Left lung (tissue), 10 donors: ENCODE measurements around the gene POTEJ. TPM values are rescaled to one million over a fixed set of nuclear protein-coding genes. Genes with fewer than 3 reads are reported as not detected.
A peak's percentile ranks its signal among the peaks of the same experiment; 100 is the strongest.
"Not testable (repeated sequence)": the region's sequence is repeated elsewhere in the genome, so short reads cannot be mapped to it uniquely, and the experiment has no call there.

Experiments used
- ATAC-seq: fragments of 200-7000 bp; cut with Tn5 transposase; one replicate; pipeline ENCODE4 v1.9.1; 2020; ENCODE audit warnings: moderate library complexity
- DNase-seq, 4 donors: peaks; one replicate each; pipeline ENCODE4 v3.0.0-alpha.2; 2013 to 2020
- H3K27ac ChIP-seq, 2 donors: fragments of 200-600 bp; sonication (generic) in 1 of 2; one replicate each; pipeline versions ENCODE4 v1.5.0 to v1.8.0; 2020 to 2021
- H3K27me3 ChIP-seq, 2 donors: fragments of 200-600 bp; sonication (generic) in 1 of 2; one replicate each; pipeline versions ENCODE4 v1.5.0 to v1.8.0; 2020 to 2021
- H3K36me3 ChIP-seq, 2 donors: fragments of 200-600 bp; sonication (generic) in 1 of 2; one replicate each; pipeline versions ENCODE4 v1.5.0 to v1.8.0; 2020 to 2021
- H3K4me1 ChIP-seq, 2 donors: fragments of 200-600 bp; one replicate each; pipeline ENCODE4 v1.8.0; 2021
- H3K4me3 ChIP-seq, 2 donors: fragments of 200-600 bp; sonication (generic) in 1 of 2; one replicate each; pipeline versions ENCODE4 v1.5.0 to v1.8.0; 2020 to 2021; ENCODE audit warnings: mild to moderate bottlenecking in 1 of 2
- H3K9me3 ChIP-seq, 2 donors: fragments of 200-600 bp; sonication (generic) in 1 of 2; one replicate each; pipeline versions ENCODE4 v1.5.0 to v1.8.0; 2020 to 2021
- intact Hi-C, 2 donors: fragments of 100-400 bp; cut with DNase I; formaldehyde crosslinking; loops; one replicate each; pipeline versions ENCODE4 v1.11.2 to v1.14.2; 2022
- polyA plus RNA-seq, 6 donors: library from polyadenylated mRNA; unstranded; fragments of 120-200 nt; gene quantifications; one replicate each; pipeline ENCODE4 v1.2.1, GENCODE V29; 2013; ENCODE audit not compliant: insufficient read length in 6 of 6
- total RNA-seq, 2 donors: library from RNA; stranded (reverse); fragmentation: NEBNext Ultra II Directional; extraction: Animal tissue kit (Norgen Biotek cat#: 25700); gene quantifications; one replicate each; pipeline ENCODE4 v1.2.1, GENCODE V29; 2021
- donor health status: DM: no; HTN: yes; CAD: no.
- donor health status: DM: no; HTN: no; CAD: no.

The POTEJ gene
- total and polyA plus RNA-seq, 8 donors = 0.06 to 0.60 (median 0.13) TPM; not detected in 3

- ATAC-seq, H3K9me3 ChIP-seq, H3K36me3 ChIP-seq, DNase-seq, H3K4me3 ChIP-seq, H3K4me1 ChIP-seq, H3K27ac ChIP-seq, intact Hi-C loops: not testable (repeated sequence)
- H3K27me3 ChIP-seq = peaks cover 0 to 13% of the 10 kb centered on the region in 2 donors
Observed at GRCh38 chr2:130590170-130590841, 20.9 kb upstream of the POTEJ start.

- H3K9me3 ChIP-seq, H3K4me3 ChIP-seq, H3K4me1 ChIP-seq, H3K36me3 ChIP-seq, intact Hi-C loops, H3K27ac ChIP-seq: not testable (repeated sequence)
- H3K27me3 ChIP-seq = peaks cover 0 to 13% of the 10 kb centered on the region in 2 donors
- ATAC-seq (peak; percentile 22), DNase-seq (peak in 1 of 4 donors; percentile 4)
Observed at GRCh38 chr2:130590842-130591359, 20.3 kb upstream of the POTEJ start.

GRCh38 chr2:130592791-130593414, 18.3 kb upstream of the POTEJ start:
- H3K27ac ChIP-seq, H3K36me3 ChIP-seq, H3K9me3 ChIP-seq, H3K4me3 ChIP-seq, intact Hi-C loops, ATAC-seq, H3K4me1 ChIP-seq: not testable (repeated sequence)
- DNase-seq = peak in 1 of 4 donors; percentile 2
- H3K27me3 ChIP-seq = peaks cover 0 to 13% of the 10 kb centered on the region in 2 donors

GRCh38 chr2:130594011-130594410, 17.2 kb upstream of the POTEJ start:
- H3K27ac ChIP-seq, intact Hi-C loops, H3K4me3 ChIP-seq, H3K9me3 ChIP-seq, H3K36me3 ChIP-seq, H3K4me1 ChIP-seq, ATAC-seq: not testable (repeated sequence)
- H3K27me3 ChIP-seq = peaks cover 0 to 18% of the 10 kb centered on the region in 2 donors
- peak in 1 of 4 donors; percentile 7 for DNase-seq

- ATAC-seq, intact Hi-C loops: not testable (repeated sequence)
Observed at GRCh38 chr2:130596757-130597156, 14.5 kb upstream of the POTEJ start.

GRCh38 chr2:130597994-130598393, 13.2 kb upstream of the POTEJ start:
- H3K4me3 ChIP-seq, H3K9me3 ChIP-seq, H3K4me1 ChIP-seq, intact Hi-C loops, H3K36me3 ChIP-seq, ATAC-seq, DNase-seq, H3K27ac ChIP-seq: not testable (repeated sequence)
- H3K27me3 ChIP-seq = peaks cover 0 to 20% of the 10 kb centered on the region in 2 donors

More at GRCh38 chr2:130596757-130597156, 14.5 kb upstream of the POTEJ start:
- DNase-seq = peak in 2 of 4 donors; percentile 13 to 45
- H3K36me3 ChIP-seq, H3K9me3 ChIP-seq, H3K27ac ChIP-seq, H3K4me3 ChIP-seq, H3K4me1 ChIP-seq: not testable (repeated sequence)
- peaks cover 0 to 18% of the 10 kb centered on the region in 2 donors for H3K27me3 ChIP-seq

- H3K9me3 ChIP-seq, ATAC-seq, H3K27ac ChIP-seq, H3K4me1 ChIP-seq, H3K4me3 ChIP-seq, H3K36me3 ChIP-seq, intact Hi-C loops: not testable (repeated sequence)
- DNase-seq = peak in 2 of 4 donors; percentile 16 to 61
- peaks cover 0 to 15% of the 10 kb centered on the region in 2 donors for H3K27me3 ChIP-seq
Observed at GRCh38 chr2:130598463-130598862, 12.8 kb upstream of the POTEJ start.

GRCh38 chr2:130599393-130599792, 11.8 kb upstream of the POTEJ start, which contains the start of gene CFC1:
CFC1 (minus strand) TSS chr2:130599575; CDS start chr2:130599287, 288 bp downstream.
- H3K4me1 ChIP-seq, H3K9me3 ChIP-seq, DNase-seq, H3K4me3 ChIP-seq, H3K27ac ChIP-seq, intact Hi-C loops, ATAC-seq, H3K36me3 ChIP-seq: not testable (repeated sequence)
- peaks cover 0 to 11% of the 10 kb centered on the region in 2 donors for H3K27me3 ChIP-seq

- H3K27ac ChIP-seq, ATAC-seq, intact Hi-C loops, H3K4me3 ChIP-seq, H3K9me3 ChIP-seq, H3K36me3 ChIP-seq, H3K4me1 ChIP-seq: not testable (repeated sequence)
- peak in 1 of 4 donors; percentile 54 for DNase-seq
- peaks cover 0 to 11% of the 10 kb centered on the region in 2 donors for H3K27me3 ChIP-seq
Observed at GRCh38 chr2:130599926-130600325, 11.3 kb upstream of the POTEJ start.

GRCh38 chr2:130601648-130602302, 9.5 kb upstream of the POTEJ start:
- H3K27ac ChIP-seq, DNase-seq, ATAC-seq, H3K4me3 ChIP-seq, intact Hi-C loops, H3K4me1 ChIP-seq, H3K9me3 ChIP-seq, H3K36me3 ChIP-seq: not testable (repeated sequence)
- H3K27me3 ChIP-seq = peaks cover 0 to 11% of the 10 kb centered on the region in 2 donors

GRCh38 chr2:130608276-130609001, 2.8 kb upstream of the POTEJ start:
- H3K9me3 ChIP-seq, H3K36me3 ChIP-seq, H3K4me3 ChIP-seq, H3K27me3 ChIP-seq, H3K27ac ChIP-seq, ATAC-seq, intact Hi-C loops, DNase-seq, H3K4me1 ChIP-seq: not testable (repeated sequence)
